HepG2 (cell line): Measurements from ENCODE around the gene INAFM1. TPM values are rescaled to one million over a fixed set of nuclear protein-coding genes. Genes with fewer than 3 reads are reported as not detected.
A peak's percentile ranks its signal among the peaks of the same experiment; 100 is the strongest.

Experiments
- CHD2 ChIP-seq: IDR thresholded peaks from 2 replicates; pipeline ENCODE4 v1.6.1; 2011; ENCODE audit warnings: low read depth, low read length, improper control_type of control experiment
- DMAP1 ChIP-seq: IDR thresholded peaks from 2 replicates; pipeline ENCODE4 v1.6.1; 2016
- FOXJ3 ChIP-seq: sonication (generic); formaldehyde crosslinking; IDR thresholded peaks from 2 replicates; pipeline ENCODE4 v1.4.0; 2020; ENCODE audit warnings: missing genetic modification reagents, mild to moderate bottlenecking, borderline replicate concordance
- GLMP ChIP-seq: sonication (generic); formaldehyde crosslinking; IDR thresholded peaks from 2 replicates; pipeline ENCODE4 v1.9.0; 2021; ENCODE audit warnings: missing genetic modification reagents, mild to moderate bottlenecking, borderline replicate concordance
- HNF1B ChIP-seq: sonication (generic); formaldehyde crosslinking; IDR thresholded peaks from 2 replicates; pipeline ENCODE4 v1.5.1; 2020; ENCODE audit warnings: mild to moderate bottlenecking, moderate library complexity, missing genetic modification reagents
- IRF1 ChIP-seq: sonication (generic); formaldehyde crosslinking; IDR thresholded peaks from 2 replicates; pipeline ENCODE4 v1.4.0; 2020; ENCODE audit warnings: low read depth, mild to moderate bottlenecking, missing genetic modification reagents
- KLF11 ChIP-seq: IDR thresholded peaks from 2 replicates; pipeline ENCODE4 v1.6.1; 2016; ENCODE audit warnings: missing compliant biosample characterization
- KLF12 ChIP-seq: sonication (generic); formaldehyde crosslinking; IDR thresholded peaks from 2 replicates; pipeline ENCODE4 v1.4.0; 2020; ENCODE audit warnings: missing genetic modification reagents, borderline replicate concordance
- MAFF ChIP-seq: IDR thresholded peaks from 2 replicates; pipeline ENCODE4 v1.6.1; 2011; ENCODE audit warnings: low read depth, low read length, improper control_type of control experiment
- MEIS1 ChIP-seq: sonication (generic); formaldehyde crosslinking; IDR thresholded peaks from 2 replicates; pipeline ENCODE4 v1.9.0; 2021; ENCODE audit warnings: mild to moderate bottlenecking, missing genetic modification reagents, moderate library complexity, borderline replicate concordance
- NFYC ChIP-seq: IDR thresholded peaks from 2 replicates; pipeline ENCODE4 v1.6.1; 2016; ENCODE audit warnings: missing genetic modification reagents, missing compliant biosample characterization
- RBM39 ChIP-seq: fragments of 200-400 bp; formaldehyde crosslinking; IDR thresholded peaks from one replicate; pipeline ENCODE4 v1.6.1; 2018; ENCODE audit warnings: antibody characterized with exemption, mild to moderate bottlenecking, low read depth, low read length; ENCODE audit not compliant: poor library complexity, severe bottlenecking
- REXO4 ChIP-seq: sonication (generic); formaldehyde crosslinking; IDR thresholded peaks from 2 replicates; pipeline ENCODE4 v1.8.0; 2022; ENCODE audit warnings: missing genetic modification reagents, mild to moderate bottlenecking, borderline replicate concordance
- RFX3 ChIP-seq: IDR thresholded peaks from 2 replicates; pipeline ENCODE4 v1.6.1; 2016; ENCODE audit warnings: missing biosample characterization, missing genetic modification reagents
- TEAD2 ChIP-seq: sonication (generic); formaldehyde crosslinking; IDR thresholded peaks from 2 replicates; pipeline ENCODE4 v1.9.0; 2021; ENCODE audit warnings: missing genetic modification reagents
- ZNF138 ChIP-seq: sonication (generic); formaldehyde crosslinking; IDR thresholded peaks from 2 replicates; pipeline ENCODE4 v1.5.0; 2020; ENCODE audit warnings: mild to moderate bottlenecking, low read depth, missing genetic modification reagents
- ZNF33B ChIP-seq: sonication (generic); formaldehyde crosslinking; IDR thresholded peaks from 2 replicates; pipeline ENCODE4 v1.5.1; 2020; ENCODE audit warnings: mild to moderate bottlenecking, missing genetic modification reagents
- ZNF557 ChIP-seq: sonication (generic); formaldehyde crosslinking; IDR thresholded peaks from 2 replicates; pipeline ENCODE4 v1.4.0; 2020; ENCODE audit warnings: missing genetic modification reagents
- polyA plus RNA-seq, 8 experiments: library from polyadenylated mRNA; depleted of rRNA in 3 of 8; stranded (reverse) in 7 of 8; unstranded in 1 of 8; fragments of >200 nt; fragmentation: Illumina TruSeq in 4 of 8; extraction: Trizol in 4 of 8; gene quantifications; 2 replicates each; pipeline versions ENCODE4 v1.2.1 to v1.2.3, GENCODE V29; 2011 to 2016; ENCODE audit warnings: low read depth in 4 of 8, missing spikeins in 1 of 8, mixed read lengths in 1 of 8; ENCODE audit not compliant: insufficient read depth in 1 of 8
- total RNA-seq, 5 experiments: library from RNA; depleted of rRNA; stranded (reverse); fragments of >200 nt; fragmentation: Illumina TruSeq; extraction: Trizol; gene quantifications; 2 replicates each; pipeline ENCODE4 v1.2.3, GENCODE V29; 2016; ENCODE audit warnings: low read depth in 1 of 5
- TF ChIP-seq, protein P1 (sequence below): sonication (generic); formaldehyde crosslinking; IDR thresholded peaks from 2 replicates; pipeline ENCODE4 v1.8.1; 2023; ENCODE audit warnings: mild to moderate bottlenecking, missing genetic modification reagents
- TF ChIP-seq, protein P2 (sequence below): sonication (generic); formaldehyde crosslinking; IDR thresholded peaks from 2 replicates; pipeline ENCODE4 v1.8.0; 2022; ENCODE audit warnings: low read depth, missing genetic modification reagents
- TF ChIP-seq, protein P3 (sequence below): sonication (generic); IDR thresholded peaks from 2 replicates; pipeline ENCODE4 v1.6.1; 2016; ENCODE audit warnings: low read depth, borderline replicate concordance
- TF ChIP-seq, protein P4 (sequence below): IDR thresholded peaks from 2 replicates; pipeline ENCODE4 v1.6.1; 2016; ENCODE audit warnings: mild to moderate bottlenecking

Gene INAFM1
- total and polyA plus RNA-seq, 2 of the 13 experiments (the other 11 are each of a cell fraction or from before 2014, with no cell fraction given) = 0.88 to 1.9 TPM

DNA sequence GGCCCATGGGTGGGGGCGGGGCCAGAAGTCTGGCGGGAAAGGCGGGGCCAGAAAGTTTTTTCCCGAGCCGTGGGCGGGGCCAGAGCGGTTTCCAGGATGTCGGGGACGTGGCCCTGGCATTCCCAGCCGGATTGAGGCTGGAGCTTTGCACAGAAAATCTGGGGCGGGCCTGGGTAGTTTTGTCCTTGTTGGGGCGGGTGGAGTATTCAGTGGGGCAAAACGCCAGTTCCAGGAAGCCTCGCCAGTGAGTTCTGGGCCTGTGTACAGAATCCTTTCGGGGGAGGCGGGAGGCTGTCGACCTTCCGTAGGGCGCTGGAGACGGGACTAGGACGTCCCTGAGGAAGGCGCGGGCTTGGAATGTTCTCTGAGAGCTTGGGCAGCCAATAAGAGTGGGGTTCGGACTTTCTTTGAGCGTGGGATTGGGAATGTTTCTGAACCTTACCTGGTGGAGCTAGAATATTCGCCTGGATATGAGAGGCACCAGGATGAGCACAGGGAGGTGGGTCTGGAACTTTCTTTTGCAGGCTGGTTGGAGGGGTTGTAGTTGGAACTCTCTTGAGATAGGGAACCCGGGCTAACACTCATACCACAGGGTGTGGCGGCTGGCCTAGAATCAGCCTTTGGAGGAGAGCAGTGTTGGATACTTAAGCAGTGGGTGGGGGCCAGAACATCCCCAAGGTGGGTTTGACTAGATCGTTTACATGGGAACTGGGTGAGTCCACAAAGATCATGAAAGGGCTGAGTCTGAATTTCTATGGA is 17.1 kb upstream of the INAFM1 start (continued):
- no peak for TF ChIP-seq RFX3 (CRISPR knock-in tag)
- TF ChIP-seq CHD2 = no peak
- TF ChIP-seq, protein P1, sequence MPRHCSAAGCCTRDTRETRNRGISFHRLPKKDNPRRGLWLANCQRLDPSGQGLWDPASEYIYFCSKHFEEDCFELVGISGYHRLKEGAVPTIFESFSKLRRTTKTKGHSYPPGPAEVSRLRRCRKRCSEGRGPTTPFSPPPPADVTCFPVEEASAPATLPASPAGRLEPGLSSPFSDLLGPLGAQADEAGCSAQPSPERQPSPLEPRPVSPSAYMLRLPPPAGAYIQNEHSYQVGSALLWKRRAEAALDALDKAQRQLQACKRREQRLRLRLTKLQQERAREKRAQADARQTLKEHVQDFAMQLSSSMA = no peak
- no peak for TF ChIP-seq IRF1 (CRISPR knock-in tag)
- TF ChIP-seq MEIS1 (CRISPR knock-in tag) = 0 out of 2 replicates have a peak, but pooled peaks have one; percentile 41
- TF ChIP-seq, protein P2, sequence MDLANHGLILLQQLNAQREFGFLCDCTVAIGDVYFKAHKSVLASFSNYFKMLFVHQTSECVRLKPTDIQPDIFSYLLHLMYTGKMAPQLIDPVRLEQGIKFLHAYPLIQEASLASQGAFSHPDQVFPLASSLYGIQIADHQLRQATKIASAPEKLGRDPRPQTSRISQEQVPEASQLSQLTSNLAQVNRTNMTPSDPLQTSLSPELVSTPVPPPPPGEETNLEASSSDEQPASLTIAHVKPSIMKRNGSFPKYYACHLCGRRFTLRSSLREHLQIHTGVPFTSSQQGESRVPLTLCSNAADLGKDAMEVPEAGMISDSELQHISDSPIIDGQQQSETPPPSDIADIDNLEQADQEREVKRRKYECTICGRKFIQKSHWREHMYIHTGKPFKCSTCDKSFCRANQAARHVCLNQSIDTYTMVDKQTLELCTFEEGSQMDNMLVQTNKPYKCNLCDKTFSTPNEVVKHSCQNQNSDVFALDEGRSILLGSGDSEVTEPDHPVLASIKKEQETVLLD (CRISPR knock-in tag) = no peak
- TF ChIP-seq FOXJ3 (CRISPR knock-in tag) = no peak
- TF ChIP-seq, protein P3, sequence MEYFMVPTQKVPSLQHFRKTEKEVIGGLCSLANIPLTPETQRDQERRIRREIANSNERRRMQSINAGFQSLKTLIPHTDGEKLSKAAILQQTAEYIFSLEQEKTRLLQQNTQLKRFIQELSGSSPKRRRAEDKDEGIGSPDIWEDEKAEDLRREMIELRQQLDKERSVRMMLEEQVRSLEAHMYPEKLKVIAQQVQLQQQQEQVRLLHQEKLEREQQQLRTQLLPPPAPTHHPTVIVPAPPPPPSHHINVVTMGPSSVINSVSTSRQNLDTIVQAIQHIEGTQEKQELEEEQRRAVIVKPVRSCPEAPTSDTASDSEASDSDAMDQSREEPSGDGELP = no peak
- TF ChIP-seq NFYC = no peak
- no peak for TF ChIP-seq KLF12 (CRISPR knock-in tag)
- TF ChIP-seq ZNF33B (CRISPR knock-in tag) = no peak
- no peak for TF ChIP-seq MAFF
- no peak for TF ChIP-seq GLMP (CRISPR knock-in tag)
- TF ChIP-seq HNF1B (CRISPR knock-in tag) = peak; percentile 52
- 0 out of 2 replicates have a peak, but pooled peaks have one; percentile 44 for TF ChIP-seq ZNF138 (CRISPR knock-in tag)
- no peak for TF ChIP-seq REXO4 (CRISPR knock-in tag)
- TF ChIP-seq KLF11 (CRISPR knock-in tag) = no peak
- TF ChIP-seq DMAP1 (CRISPR knock-in tag) = peak; percentile 44; the same call in 1 of the 2 replicates
- no peak for TF ChIP-seq ZNF557 (CRISPR knock-in tag)
- peak; percentile 47 for TF ChIP-seq RBM39
- no peak for TF ChIP-seq TEAD2 (CRISPR knock-in tag)
- TF ChIP-seq, protein P4, sequence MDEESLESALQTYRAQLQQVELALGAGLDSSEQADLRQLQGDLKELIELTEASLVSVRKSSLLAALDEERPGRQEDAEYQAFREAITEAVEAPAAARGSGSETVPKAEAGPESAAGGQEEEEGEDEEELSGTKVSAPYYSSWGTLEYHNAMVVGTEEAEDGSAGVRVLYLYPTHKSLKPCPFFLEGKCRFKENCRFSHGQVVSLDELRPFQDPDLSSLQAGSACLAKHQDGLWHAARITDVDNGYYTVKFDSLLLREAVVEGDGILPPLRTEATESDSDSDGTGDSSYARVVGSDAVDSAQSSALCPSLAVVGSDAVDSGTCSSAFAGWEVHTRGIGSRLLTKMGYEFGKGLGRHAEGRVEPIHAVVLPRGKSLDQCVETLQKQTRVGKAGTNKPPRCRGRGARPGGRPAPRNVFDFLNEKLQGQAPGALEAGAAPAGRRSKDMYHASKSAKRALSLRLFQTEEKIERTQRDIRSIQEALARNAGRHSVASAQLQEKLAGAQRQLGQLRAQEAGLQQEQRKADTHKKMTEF = peak; percentile 46
